Gastroesophageal sphincter (tissue), 3 donors: Measurements from ENCODE around the gene SLC30A7.

Source experiments
- EP300 ChIP-seq: sonication (generic); formaldehyde crosslinking; IDR thresholded peaks from one replicate; pipeline ENCODE4 v1.6.1; 2017; ENCODE audit warnings: antibody characterized with exemption, mild to moderate bottlenecking
- POLR2A ChIP-seq, 2 donors: fragments of 450-650 bp; IDR thresholded peaks; one replicate each; pipeline ENCODE4 v1.6.1; 2017; ENCODE audit warnings: antibody characterized with exemption in 2 of 2, mild to moderate bottlenecking in 2 of 2, moderate library complexity in 1 of 2
- POLR2AphosphoS5 ChIP-seq: sonication (generic); formaldehyde crosslinking; IDR thresholded peaks from one replicate; pipeline ENCODE4 v1.6.1; 2017; ENCODE audit warnings: antibody characterized with exemption
- TF ChIP-seq, protein P1 (sequence below), 4 experiments: fragments of 200-600 bp in 2 of 4; fragments of 450-650 bp in 2 of 4; sonication (generic) in 1 of 4; IDR thresholded peaks; one replicate each; pipeline ENCODE4 v1.5.1; 2017 to 2019; ENCODE audit warnings: antibody characterized with exemption in 4 of 4, mild to moderate bottlenecking in 2 of 4, moderate library complexity in 2 of 4

DNA sequence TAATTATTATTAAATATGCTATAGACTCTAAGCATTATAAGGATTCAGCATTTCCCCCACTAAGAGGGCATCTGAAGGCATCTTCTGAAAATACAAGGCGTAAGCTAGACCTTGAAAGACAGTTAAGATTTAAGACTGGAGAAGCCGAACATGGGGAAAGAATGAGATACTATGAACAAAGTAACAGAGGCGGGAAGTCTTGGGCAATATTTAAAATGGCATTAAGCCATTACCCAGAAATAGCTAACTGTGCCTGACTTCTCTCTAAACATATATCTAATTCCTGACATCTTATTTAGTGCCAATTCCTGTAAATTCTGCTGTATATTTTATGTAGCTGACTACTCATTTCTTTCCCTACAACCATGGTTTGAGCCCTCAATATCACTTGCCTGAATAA is 108.8 kb downstream of the SLC30A7 start:
- TF ChIP-seq POLR2AphosphoS5 (peak; percentile 67), POLR2A (IDR thresholded peaks at IDR 0.05) (no peak), EP300 (no peak)
- TF ChIP-seq, protein P1, sequence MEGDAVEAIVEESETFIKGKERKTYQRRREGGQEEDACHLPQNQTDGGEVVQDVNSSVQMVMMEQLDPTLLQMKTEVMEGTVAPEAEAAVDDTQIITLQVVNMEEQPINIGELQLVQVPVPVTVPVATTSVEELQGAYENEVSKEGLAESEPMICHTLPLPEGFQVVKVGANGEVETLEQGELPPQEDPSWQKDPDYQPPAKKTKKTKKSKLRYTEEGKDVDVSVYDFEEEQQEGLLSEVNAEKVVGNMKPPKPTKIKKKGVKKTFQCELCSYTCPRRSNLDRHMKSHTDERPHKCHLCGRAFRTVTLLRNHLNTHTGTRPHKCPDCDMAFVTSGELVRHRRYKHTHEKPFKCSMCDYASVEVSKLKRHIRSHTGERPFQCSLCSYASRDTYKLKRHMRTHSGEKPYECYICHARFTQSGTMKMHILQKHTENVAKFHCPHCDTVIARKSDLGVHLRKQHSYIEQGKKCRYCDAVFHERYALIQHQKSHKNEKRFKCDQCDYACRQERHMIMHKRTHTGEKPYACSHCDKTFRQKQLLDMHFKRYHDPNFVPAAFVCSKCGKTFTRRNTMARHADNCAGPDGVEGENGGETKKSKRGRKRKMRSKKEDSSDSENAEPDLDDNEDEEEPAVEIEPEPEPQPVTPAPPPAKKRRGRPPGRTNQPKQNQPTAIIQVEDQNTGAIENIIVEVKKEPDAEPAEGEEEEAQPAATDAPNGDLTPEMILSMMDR (IDR thresholded peaks at IDR 0.05), result no peak
